DND-41 (cell line): ENCODE data around the gene CYP4B1.

Experiments used
- CTCF ChIP-seq: IDR thresholded peaks from 2 replicates; pipeline ENCODE4 v1.5.1; 2012; ENCODE audit warnings: borderline replicate concordance, low read length, moderate library complexity, mild to moderate bottlenecking; ENCODE audit not compliant: poor library complexity, severe bottlenecking; ENCODE audit errors: extremely low read depth
- EZH2 ChIP-seq: IDR thresholded peaks from 3 replicates; pipeline ENCODE4 v1.6.1; 2012; ENCODE audit warnings: borderline replicate concordance, low read depth, mild to moderate bottlenecking, moderate library complexity, low read length, inconsistent platforms; ENCODE audit not compliant: severe bottlenecking

- no peak for TF ChIP-seq CTCF
- TF ChIP-seq EZH2 = no peak
These were observed 4.2 kb downstream of the CYP4B1 start for GRCh38 chr1:46802901-46803574.
